IPS DF 6.9 (cell line): ENCODE results near the gene PI4KB.

Experiments used
- DNase-seq: peaks from one replicate; pipeline ENCODE4 v3.0.0-alpha.2; 2013; ENCODE audit warnings: low read depth, low spot score
- H3K27ac ChIP-seq: one replicate; pipeline ENCODE4 v1.5.1; 2013; ENCODE audit warnings: low read length, control low read depth
- H3K27me3 ChIP-seq: 2 replicates; pipeline ENCODE4 v1.6.1; 2013; ENCODE audit warnings: mild to moderate bottlenecking, low read length; ENCODE audit not compliant: control insufficient read depth, insufficient read depth
- H3K36me3 ChIP-seq: 2 replicates; pipeline ENCODE4 v1.6.1; 2013; ENCODE audit warnings: low read length; ENCODE audit not compliant: control insufficient read depth, insufficient read depth
- H3K4me1 ChIP-seq: 2 replicates; pipeline ENCODE4 v1.6.1; 2013; ENCODE audit warnings: low read length; ENCODE audit not compliant: control insufficient read depth, insufficient read depth
- H3K4me3 ChIP-seq: 2 replicates; pipeline ENCODE4 v1.5.1; 2013; ENCODE audit warnings: mild to moderate bottlenecking, low read length
- H3K9me3 ChIP-seq: 2 replicates; pipeline ENCODE4 v1.6.1; 2013; ENCODE audit warnings: low read length, inconsistent platforms; ENCODE audit not compliant: control insufficient read depth, insufficient read depth
- WGBS: extraction: QIAGEN DNeasy Blood & Tissue Kit; methylation state at CpG from one replicate; pipeline ENCODE4 v1.1.7; 2013; ENCODE audit warnings: mixed read lengths, missing lambda C conversion rate; ENCODE audit not compliant: insufficient read length, insufficient coverage; 5-methylcytosine and 5-hydroxymethylcytosine counted together

Gene PI4KB

GRCh38 chr1:151311011-151311410 lies 16.2 kb downstream of the PI4KB start:
- DNase-seq: no peak
- no CpG with 5 or more reads among the region's 4 CpGs for WGBS
- Histone ChIP-seq H3K36me3 (peaks cover 4% of the 10 kb centered on the region; the same call in 1 of the 2 replicates), H3K4me1 (no peaks in the 10 kb centered on the region), H3K27me3 (no peaks in the 10 kb centered on the region), H3K27ac (no peak overlapping the region), H3K4me3 (no peak overlapping the region), H3K9me3 (no peaks in the 10 kb centered on the region)

GRCh38 chr1:151309811-151310323 lies 17.3 kb downstream of the PI4KB start:
- WGBS: no CpG with 5 or more reads among the region's 7 CpGs

GRCh38 chr1:151294742-151295462 lies 32.3 kb downstream of the PI4KB start:
- no CpG with 5 or more reads among the region's 2 CpGs for WGBS
- H3K36me3 ChIP-seq: peaks cover 24% of the 10 kb centered on the region
- DNase-seq: no peak
- no peak overlapping the region for H3K27ac ChIP-seq
- H3K27me3 ChIP-seq: no peaks in the 10 kb centered on the region
- peaks cover 4% of the 10 kb centered on the region; the same call in 1 of the 2 replicates for H3K4me1 ChIP-seq
- no peak overlapping the region for H3K4me3 ChIP-seq
- H3K9me3 ChIP-seq: no peaks in the 10 kb centered on the region

More at GRCh38 chr1:151309811-151310323, 17.3 kb downstream of the PI4KB start:
- no peak overlapping the region for H3K4me3 ChIP-seq
- no peaks in the 10 kb centered on the region for H3K4me1 ChIP-seq
- no peak for DNase-seq
- no peak overlapping the region for H3K27ac ChIP-seq
- H3K27me3 ChIP-seq: no peaks in the 10 kb centered on the region
- peaks cover 6% of the 10 kb centered on the region; the same call in 1 of the 2 replicates for H3K36me3 ChIP-seq
- H3K9me3 ChIP-seq: no peaks in the 10 kb centered on the region

GRCh38 chr1:151293093-151293492 lies 34.1 kb downstream of the PI4KB start:
- Histone ChIP-seq H3K36me3 (peaks cover 39% of the 10 kb centered on the region), H3K4me1 (peaks cover 4% of the 10 kb centered on the region; the same call in 1 of the 2 replicates), H3K9me3 (no peaks in the 10 kb centered on the region), H3K27me3 (no peaks in the 10 kb centered on the region), H3K4me3 (no peak overlapping the region), H3K27ac (no peak overlapping the region)
- no CpG with 5 or more reads among the region's 6 CpGs for WGBS
- DNase-seq: no peak

GRCh38 chr1:151292207-151293030 lies 34.8 kb downstream of the PI4KB start:
- Histone ChIP-seq H3K36me3 (peaks cover 44% of the 10 kb centered on the region), H3K4me3 (no peak overlapping the region), H3K27me3 (no peaks in the 10 kb centered on the region), H3K4me1 (peaks cover 4% of the 10 kb centered on the region; the same call in 1 of the 2 replicates), H3K27ac (no peak overlapping the region), H3K9me3 (no peaks in the 10 kb centered on the region)
- no CpG with 5 or more reads among the region's 13 CpGs for WGBS
- no peak for DNase-seq

GRCh38 chr1:151290709-151291303 lies 36.4 kb downstream of the PI4KB start:
- H3K36me3 ChIP-seq: peaks cover 56% of the 10 kb centered on the region
- no peak overlapping the region for H3K4me3 ChIP-seq
- H3K9me3 ChIP-seq: no peaks in the 10 kb centered on the region
- WGBS: no CpG with 5 or more reads among the region's 19 CpGs
- no peak overlapping the region for H3K27ac ChIP-seq
- no peak for DNase-seq
- peaks cover 4% of the 10 kb centered on the region; the same call in 1 of the 2 replicates for H3K4me1 ChIP-seq
- H3K27me3 ChIP-seq: no peaks in the 10 kb centered on the region

GRCh38 chr1:151289991-151290708 lies 37.1 kb downstream of the PI4KB start:
- Histone ChIP-seq H3K27ac (no peak overlapping the region), H3K4me1 (peaks cover 1% of the 10 kb centered on the region; the same call in 1 of the 2 replicates), H3K9me3 (no peaks in the 10 kb centered on the region), H3K27me3 (no peaks in the 10 kb centered on the region), H3K36me3 (peaks cover 56% of the 10 kb centered on the region), H3K4me3 (no peak overlapping the region)
- DNase-seq: no peak
- whole genome bisulfite sequencing: no CpG with 5 or more reads among the region's 21 CpGs

- peaks cover 56% of the 10 kb centered on the region for H3K36me3 ChIP-seq
- H3K4me1 ChIP-seq: no peaks in the 10 kb centered on the region
- no peak overlapping the region for H3K4me3 ChIP-seq
- no peaks in the 10 kb centered on the region for H3K9me3 ChIP-seq
- no peaks in the 10 kb centered on the region for H3K27me3 ChIP-seq
- no CpG with 5 or more reads among the region's 18 CpGs for WGBS
- no peak for DNase-seq
- H3K27ac ChIP-seq: no peak overlapping the region
These were observed 37.9 kb downstream of the PI4KB start for GRCh38 chr1:151289080-151289935.

GRCh38 chr1:151288502-151288901 lies 38.7 kb downstream of the PI4KB start:
- no peak for DNase-seq
- WGBS: no CpG with 5 or more reads among the region's 14 CpGs
- no peak overlapping the region for H3K27ac ChIP-seq
- 0 out of 2 replicates have a peak, but pooled peaks cover 3% of the 10 kb centered on the region for H3K4me1 ChIP-seq
- no peaks in the 10 kb centered on the region for H3K9me3 ChIP-seq
- no peak overlapping the region for H3K4me3 ChIP-seq
- peaks cover 54% of the 10 kb centered on the region for H3K36me3 ChIP-seq
- H3K27me3 ChIP-seq: no peaks in the 10 kb centered on the region
